Measurements from ENCODE around the gene CHN2.

The CHN2 gene

DNA sequence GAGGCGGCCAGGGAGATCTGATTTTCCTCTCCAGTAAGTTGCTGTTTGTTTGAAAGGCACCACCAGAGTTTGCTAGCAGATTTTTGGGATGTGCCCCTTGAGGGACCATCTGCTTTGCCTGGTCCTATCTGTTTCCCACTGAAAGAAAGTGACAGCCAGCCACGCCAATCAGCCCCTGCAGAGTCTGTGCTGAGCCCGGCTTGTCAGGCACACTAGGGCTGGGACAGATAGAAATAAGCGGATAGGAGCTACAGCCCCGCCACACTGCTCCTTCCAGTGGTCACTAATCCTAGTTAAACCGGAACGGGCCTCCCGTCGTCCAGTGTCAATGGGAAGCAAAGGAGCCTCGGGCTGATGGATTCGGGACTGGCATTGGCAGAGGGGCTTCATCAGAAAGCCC, 207.2 kb downstream of the CHN2 start:
- H3K4me3 ChIP-seq (ENCODE audit: insufficient read depth, low read length, poor library complexity, severe bottlenecking) = no peak overlapping the region
- no peaks in the 10 kb centered on the region for H3K9me3 ChIP-seq (ENCODE audit: insufficient read depth, low read length)
- H3K36me3 ChIP-seq (ENCODE audit: low read length) = no peaks in the 10 kb centered on the region
- H3K79me2 ChIP-seq (ENCODE audit: insufficient read depth, low read length) = no peaks in the 10 kb centered on the region
- H3K27me3 ChIP-seq (ENCODE audit: low read length) = 0 out of 2 replicates have a peak, but pooled peaks cover 3% of the 10 kb centered on the region
- no peak overlapping the region for H3K27ac ChIP-seq (ENCODE audit: low read depth, low read length)
- no peak overlapping the region for H3K4me2 ChIP-seq (ENCODE audit: low read depth, low read length, poor library complexity, severe bottlenecking)
- H2AFZ ChIP-seq (ENCODE audit: low read depth, low read length, severe bottlenecking) = no peak overlapping the region
- H4K20me1 ChIP-seq (ENCODE audit: low read depth, low read length) = no peaks in the 10 kb centered on the region
- no peak overlapping the region for H3K9ac ChIP-seq (ENCODE audit: low read length)
- H3F3A ChIP-seq (ENCODE audit: insufficient read depth) = no peaks in the 10 kb centered on the region
- TF ChIP-seq, protein P1, sequence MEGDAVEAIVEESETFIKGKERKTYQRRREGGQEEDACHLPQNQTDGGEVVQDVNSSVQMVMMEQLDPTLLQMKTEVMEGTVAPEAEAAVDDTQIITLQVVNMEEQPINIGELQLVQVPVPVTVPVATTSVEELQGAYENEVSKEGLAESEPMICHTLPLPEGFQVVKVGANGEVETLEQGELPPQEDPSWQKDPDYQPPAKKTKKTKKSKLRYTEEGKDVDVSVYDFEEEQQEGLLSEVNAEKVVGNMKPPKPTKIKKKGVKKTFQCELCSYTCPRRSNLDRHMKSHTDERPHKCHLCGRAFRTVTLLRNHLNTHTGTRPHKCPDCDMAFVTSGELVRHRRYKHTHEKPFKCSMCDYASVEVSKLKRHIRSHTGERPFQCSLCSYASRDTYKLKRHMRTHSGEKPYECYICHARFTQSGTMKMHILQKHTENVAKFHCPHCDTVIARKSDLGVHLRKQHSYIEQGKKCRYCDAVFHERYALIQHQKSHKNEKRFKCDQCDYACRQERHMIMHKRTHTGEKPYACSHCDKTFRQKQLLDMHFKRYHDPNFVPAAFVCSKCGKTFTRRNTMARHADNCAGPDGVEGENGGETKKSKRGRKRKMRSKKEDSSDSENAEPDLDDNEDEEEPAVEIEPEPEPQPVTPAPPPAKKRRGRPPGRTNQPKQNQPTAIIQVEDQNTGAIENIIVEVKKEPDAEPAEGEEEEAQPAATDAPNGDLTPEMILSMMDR (IDR thresholded peaks at IDR 0.05; ENCODE audit: insufficient read depth, low read length, poor library complexity, severe bottlenecking) = no peak
- no peak for TF ChIP-seq EZH2phosphoT487 (conservative IDR thresholded peaks at IDR 0.05; ENCODE audit: low read length)
- no peaks in the 10 kb centered on the region for H3K9me2 ChIP-seq (replicated peaks; ENCODE audit: insufficient read depth, low read length)

DNA sequence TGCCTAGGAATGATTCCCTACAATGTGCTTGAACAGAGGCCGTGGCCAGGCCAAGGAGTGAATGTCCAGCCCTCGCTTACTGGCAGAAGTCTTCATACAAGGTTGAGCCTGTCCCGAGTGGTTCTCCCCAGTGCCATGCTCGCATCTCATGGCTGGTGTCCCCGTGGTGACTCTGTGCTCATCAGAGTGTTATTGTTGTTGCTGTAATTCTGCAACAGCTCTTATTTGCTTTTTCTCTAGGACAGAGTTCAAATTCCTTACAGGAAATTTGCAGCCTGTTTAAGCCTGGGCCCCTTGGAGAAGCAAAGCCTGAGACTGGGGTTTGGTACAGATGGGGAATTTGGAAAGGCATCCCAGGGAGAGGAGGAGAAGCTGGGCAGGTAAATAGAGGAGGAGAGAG, 211.3 kb downstream of the CHN2 start:
- Histone ChIP-seq H4K20me1 (ENCODE audit: low read depth, low read length) (no peaks in the 10 kb centered on the region), H3K9ac (ENCODE audit: low read length) (no peak overlapping the region), H3K9me2 (replicated peaks; ENCODE audit: insufficient read depth, low read length) (no peaks in the 10 kb centered on the region), H3K27me3 (ENCODE audit: low read length) (0 out of 2 replicates have a peak, but pooled peaks cover 3% of the 10 kb centered on the region), H2AFZ (ENCODE audit: low read depth, low read length, severe bottlenecking) (no peak overlapping the region), H3K79me2 (ENCODE audit: insufficient read depth, low read length) (no peaks in the 10 kb centered on the region), H3K27ac (ENCODE audit: low read depth, low read length) (no peak overlapping the region), H3K4me3 (ENCODE audit: insufficient read depth, low read length, poor library complexity, severe bottlenecking) (no peak overlapping the region), H3K4me2 (ENCODE audit: low read depth, low read length, poor library complexity, severe bottlenecking) (no peak overlapping the region), H3F3A (ENCODE audit: insufficient read depth) (no peaks in the 10 kb centered on the region), H3K36me3 (ENCODE audit: low read length) (no peaks in the 10 kb centered on the region), H3K9me3 (ENCODE audit: insufficient read depth, low read length) (no peaks in the 10 kb centered on the region)
- TF ChIP-seq, protein P1 (IDR thresholded peaks at IDR 0.05; ENCODE audit: insufficient read depth, low read length, poor library complexity, severe bottlenecking) = no peak
- no peak for TF ChIP-seq EZH2phosphoT487 (conservative IDR thresholded peaks at IDR 0.05; ENCODE audit: low read length)

DNA sequence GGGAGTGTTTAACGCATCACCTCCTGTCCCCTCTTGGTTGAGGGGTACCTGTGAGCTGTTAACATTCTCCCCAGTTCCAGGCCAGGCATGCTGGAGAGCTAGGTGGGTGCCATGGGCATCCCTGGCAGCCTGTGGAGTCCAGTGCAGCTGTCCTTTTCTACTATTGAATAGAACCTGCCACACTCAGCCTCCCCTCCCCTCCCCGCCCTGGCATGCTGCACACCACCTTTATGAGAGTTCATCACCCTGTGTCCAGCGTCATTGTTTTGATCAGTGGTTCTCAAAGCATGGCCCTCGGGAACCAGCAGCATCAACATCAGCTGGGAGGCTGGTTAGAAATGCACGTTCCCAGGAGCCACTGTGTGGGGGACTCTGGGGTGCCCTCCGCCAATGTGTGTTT, 211.8 kb downstream of the CHN2 start:
- H4K20me1 ChIP-seq (ENCODE audit: low read depth, low read length) = no peaks in the 10 kb centered on the region
- H3K9me2 ChIP-seq (replicated peaks; ENCODE audit: insufficient read depth, low read length) = no peaks in the 10 kb centered on the region
- no peak overlapping the region for H3K9ac ChIP-seq (ENCODE audit: low read length)
- H3F3A ChIP-seq (ENCODE audit: insufficient read depth) = no peaks in the 10 kb centered on the region
- 0 out of 2 replicates have a peak, but pooled peaks cover 3% of the 10 kb centered on the region for H3K27me3 ChIP-seq (ENCODE audit: low read length)
- no peaks in the 10 kb centered on the region for H3K79me2 ChIP-seq (ENCODE audit: insufficient read depth, low read length)
- no peak overlapping the region for H3K27ac ChIP-seq (ENCODE audit: low read depth, low read length)
- no peak overlapping the region for H2AFZ ChIP-seq (ENCODE audit: low read depth, low read length, severe bottlenecking)
- H3K4me2 ChIP-seq (ENCODE audit: low read depth, low read length, poor library complexity, severe bottlenecking) = no peak overlapping the region
- no peaks in the 10 kb centered on the region for H3K36me3 ChIP-seq (ENCODE audit: low read length)
- H3K4me3 ChIP-seq (ENCODE audit: insufficient read depth, low read length, poor library complexity, severe bottlenecking) = no peak overlapping the region
- H3K9me3 ChIP-seq (ENCODE audit: insufficient read depth, low read length) = no peaks in the 10 kb centered on the region
- TF ChIP-seq, protein P1 (IDR thresholded peaks at IDR 0.05; ENCODE audit: insufficient read depth, low read length, poor library complexity, severe bottlenecking) = no peak
- TF ChIP-seq EZH2phosphoT487 (conservative IDR thresholded peaks at IDR 0.05; ENCODE audit: low read length) = no peak
